ENCODE measurements around the gene ZNF12.

- TF ChIP-seq CTCF (IDR thresholded peaks at IDR 0.05) (no peak), POLR2A (IDR thresholded peaks at IDR 0.05; ENCODE audit: low read depth) (no peak)
These were observed 59.7 kb downstream of the ZNF12 start for GRCh38 chr7:6647080-6647479.
